Activated CD4-positive, alpha-beta T cell treated with anti-CD3 and anti-CD28 coated beads, Interleukin-2, amount 10 ng/mL, durations not matched to agents 7 days and 5 days (primary cell): Measurements from ENCODE around the gene SLC49A3. TPM values are rescaled to one million over a fixed set of nuclear protein-coding genes. Genes with fewer than 3 reads are reported as not detected.
"Not testable (repeated sequence)": the region's sequence is repeated elsewhere in the genome, so short reads cannot be mapped to it uniquely, and the experiment has no call there.

Source experiments
- CTCF ChIA-PET: fragments of 350-600 bp; sonication (Branson Sonifier 250); formaldehyde crosslinking; loops from one replicate; lab custom pipeline; 2021; ENCODE audit warnings: antibody characterized with exemption; lab: Charles Lee
- POLR2A ChIA-PET: fragments of 350-600 bp; sonication (Branson Sonifier 250); formaldehyde crosslinking; loops from one replicate; lab custom pipeline; 2021; ENCODE audit warnings: antibody characterized with exemption; lab: Charles Lee
- DNase-seq: peaks from one replicate; pipeline ENCODE4 v3.0.0-alpha.2; 2020
- H3K27ac Mint-ChIP-seq: one replicate; pipeline ENCODE4 v1.8.0; 2021; ENCODE audit warnings: mild to moderate bottlenecking, moderate library complexity, mixed read lengths
- H3K27me3 Mint-ChIP-seq: one replicate; pipeline ENCODE4 v1.8.0; 2021; ENCODE audit warnings: mixed read lengths
- H3K36me3 Mint-ChIP-seq: one replicate; pipeline ENCODE4 v1.8.0; 2021; ENCODE audit warnings: low read depth, mixed read lengths
- H3K4me1 Mint-ChIP-seq: one replicate; pipeline ENCODE4 v1.8.0; 2021; ENCODE audit warnings: mixed read lengths
- H3K4me3 Mint-ChIP-seq: one replicate; pipeline ENCODE4 v1.8.0; 2021; ENCODE audit warnings: mild to moderate bottlenecking, moderate library complexity, mixed read lengths
- H3K9me3 Mint-ChIP-seq: one replicate; pipeline ENCODE4 v1.8.0; 2021; ENCODE audit warnings: mixed read lengths
- total RNA-seq, 2 experiments: library from RNA; stranded (reverse); gene quantifications; one replicate each; pipeline ENCODE4 v1.2.3, GENCODE V29; 2021

Gene SLC49A3
- total RNA-seq, 2 experiments from 2014 or later: 0.35 TPM; not detected in 1

DNA sequence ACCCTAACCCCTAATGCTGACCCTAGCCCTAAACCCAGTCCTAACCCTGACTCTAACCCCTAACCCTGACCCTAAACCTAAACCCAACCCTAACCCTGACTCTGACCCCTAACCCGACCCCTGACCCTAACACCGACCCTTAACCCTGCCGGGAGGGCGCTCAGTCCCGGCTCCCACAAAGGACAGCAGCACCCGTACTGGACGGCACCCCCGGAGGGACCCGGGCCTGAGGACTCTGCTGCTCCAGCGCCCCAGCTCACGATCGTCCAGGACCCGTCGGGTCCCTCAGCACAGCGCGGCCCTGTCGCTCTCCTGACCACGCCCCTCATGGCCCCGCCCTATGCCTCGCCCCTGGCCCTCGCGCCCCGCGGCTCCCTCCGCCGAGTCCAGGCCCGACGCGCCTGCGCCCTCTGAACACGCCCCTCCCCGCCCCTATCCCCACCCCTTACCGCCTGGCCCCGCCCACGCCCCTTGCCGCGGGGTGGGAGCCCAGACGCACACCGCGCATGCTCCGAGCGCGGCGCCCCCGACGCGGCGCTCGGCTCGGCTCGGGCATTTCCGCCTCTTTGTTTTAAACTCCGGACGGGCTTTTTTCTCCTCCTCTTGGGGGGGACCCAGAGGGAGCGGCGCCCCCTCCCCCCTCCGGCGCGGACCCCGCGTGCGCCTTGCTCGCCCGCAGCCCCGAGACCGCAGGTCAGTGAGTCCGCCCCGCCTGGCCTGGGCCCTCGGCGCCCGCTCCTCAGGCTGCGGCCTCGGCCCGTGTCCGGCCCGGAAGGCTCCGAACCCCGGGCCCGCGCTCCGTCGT lies 16.5 kb upstream of the SLC49A3 start, which contains the start of gene PCGF3:
PCGF3 (plus strand) TSS at position 555 of the 805 bp plus-strand sequence. CDS start 27,849 bp downstream, outside the sequence.
- POLR2A ChIA-PET: no interaction called here
- peak within 1 kb of the TSS; percentile 75 for H3K4me3 Mint-ChIP-seq
- peak within 1 kb of the TSS; percentile 82 for H3K27ac Mint-ChIP-seq
- no peaks in the 10 kb centered on the region for H3K27me3 Mint-ChIP-seq
- H3K4me1 Mint-ChIP-seq: peaks cover 18% of the 10 kb centered on the region
- peak; percentile 96 for DNase-seq
- CTCF ChIA-PET: no interaction called here
- no peaks in the 10 kb centered on the region for H3K9me3 Mint-ChIP-seq
- peaks cover 8% of the 10 kb centered on the region for H3K36me3 Mint-ChIP-seq

- Mint-ChIP-seq H3K9me3 (peaks cover 3% of the 10 kb centered on the region), H3K4me3 (peak overlapping the region; percentile 75), H3K27ac (peak overlapping the region; percentile 82), H3K4me1 (peaks cover 24% of the 10 kb centered on the region), H3K27me3 (no peaks in the 10 kb centered on the region), H3K36me3 (peaks cover 4% of the 10 kb centered on the region)
- POLR2A ChIA-PET: no interaction called here
- CTCF ChIA-PET: no interaction called here
- no peak for DNase-seq
Observed at GRCh38 chr4:704971-705277, 16.0 kb upstream of the SLC49A3 start.

GRCh38 chr4:704198-704891 lies 15.4 kb upstream of the SLC49A3 start:
- no peak for DNase-seq
- Mint-ChIP-seq H3K4me1 (peaks cover 23% of the 10 kb centered on the region), H3K36me3 (peaks cover 6% of the 10 kb centered on the region), H3K4me3 (no peak overlapping the region), H3K9me3 (peaks cover 5% of the 10 kb centered on the region), H3K27me3 (no peaks in the 10 kb centered on the region), H3K27ac (no peak overlapping the region)
- CTCF ChIA-PET: interaction anchor here (0.6 kb wide), 1 partner anchor 20 kb away, joined by 4 read pairs; no protein-coding TSS in a partner anchor
- POLR2A ChIA-PET: no interaction called here

- DNase-seq: no peak
- Mint-ChIP-seq H3K4me1 (peaks cover 26% of the 10 kb centered on the region), H3K36me3 (peaks cover 8% of the 10 kb centered on the region), H3K9me3 (peaks cover 5% of the 10 kb centered on the region), H3K4me3 (no peak overlapping the region), H3K27me3 (no peaks in the 10 kb centered on the region), H3K27ac (no peak overlapping the region)
- POLR2A ChIA-PET: no interaction called here
- CTCF ChIA-PET: interaction anchor here (0.6 kb wide), 1 partner anchor 19 kb away, joined by 4 read pairs; no protein-coding TSS in a partner anchor
Observed at GRCh38 chr4:703336-704197, 14.6 kb upstream of the SLC49A3 start.

DNA sequence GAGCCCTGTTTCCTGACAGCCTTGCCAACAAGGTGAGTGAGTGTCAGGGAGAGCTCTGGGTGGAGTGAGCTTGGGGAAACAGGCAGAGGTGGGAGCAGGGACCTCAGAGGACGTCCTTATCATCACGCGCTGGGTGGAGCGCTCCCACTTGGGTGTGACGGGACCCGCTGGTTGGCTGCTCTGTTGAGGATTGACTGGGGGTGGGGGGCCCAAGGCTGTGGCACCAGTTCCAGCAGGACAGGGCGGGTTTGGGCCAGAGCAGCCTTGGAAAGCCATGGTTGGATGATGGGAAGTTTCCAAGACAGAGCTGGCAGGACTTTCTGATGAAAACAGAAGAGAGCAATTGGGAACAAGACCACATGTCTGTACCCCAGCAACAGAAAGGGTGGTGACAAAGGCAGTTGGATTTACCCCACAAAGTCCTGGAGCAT lies 13.7 kb upstream of the SLC49A3 start:
- peaks cover 24% of the 10 kb centered on the region for H3K4me1 Mint-ChIP-seq
- no peak overlapping the region for H3K27ac Mint-ChIP-seq
- H3K36me3 Mint-ChIP-seq: peaks cover 8% of the 10 kb centered on the region
- DNase-seq: no peak
- H3K27me3 Mint-ChIP-seq: no peaks in the 10 kb centered on the region
- H3K9me3 Mint-ChIP-seq: peaks cover 5% of the 10 kb centered on the region
- no peak overlapping the region for H3K4me3 Mint-ChIP-seq
- CTCF ChIA-PET: no interaction called here
- POLR2A ChIA-PET: no interaction called here

GRCh38 chr4:700587-701264 lies 11.8 kb upstream of the SLC49A3 start:
- H3K4me3 Mint-ChIP-seq: no peak overlapping the region
- H3K36me3 Mint-ChIP-seq: peaks cover 8% of the 10 kb centered on the region
- H3K27me3 Mint-ChIP-seq: peaks cover 3% of the 10 kb centered on the region
- POLR2A ChIA-PET: no interaction called here
- DNase-seq: no peak
- H3K27ac Mint-ChIP-seq: no peak overlapping the region
- H3K4me1 Mint-ChIP-seq: peaks cover 24% of the 10 kb centered on the region
- peaks cover 5% of the 10 kb centered on the region for H3K9me3 Mint-ChIP-seq
- CTCF ChIA-PET: interaction anchor here (0.7 to 2.8 kb wide), 3 partner anchors 15 to 222 kb away, joined by 3 to 8 read pairs (median 4); no protein-coding TSS in a partner anchor

- Mint-ChIP-seq H3K27ac (peak overlapping the region; percentile 97), H3K4me3 (no peak overlapping the region), H3K4me1 (peaks cover 20% of the 10 kb centered on the region), H3K9me3 (peaks cover 5% of the 10 kb centered on the region), H3K27me3 (peaks cover 4% of the 10 kb centered on the region), H3K36me3 (peaks cover 8% of the 10 kb centered on the region)
- CTCF ChIA-PET: interaction anchor here (0.8 to 2.8 kb wide), 3 partner anchors 14 to 16 kb away, joined by 3 to 8 read pairs (median 4); no protein-coding TSS in a partner anchor
- DNase-seq: no peak
- POLR2A ChIA-PET: no interaction called here
Observed at GRCh38 chr4:699816-700580, 11.0 kb upstream of the SLC49A3 start.

- H3K4me3 Mint-ChIP-seq, POLR2A ChIA-PET, H3K9me3 Mint-ChIP-seq, H3K36me3 Mint-ChIP-seq, H3K27ac Mint-ChIP-seq, CTCF ChIA-PET, H3K4me1 Mint-ChIP-seq, DNase-seq: not testable (repeated sequence)
- H3K27me3 Mint-ChIP-seq: peaks cover 15% of the 10 kb centered on the region
Observed at GRCh38 chr4:694341-694940, 5.5 kb upstream of the SLC49A3 start.

GRCh38 chr4:692771-693554 lies 4.0 kb upstream of the SLC49A3 start:
- no peak overlapping the region for H3K27ac Mint-ChIP-seq
- CTCF ChIA-PET: no interaction called here

GRCh38 chr4:689723-690122 lies 772 bp upstream of the SLC49A3 start:
- no peak overlapping the region for H3K27ac Mint-ChIP-seq
- CTCF ChIA-PET: interaction anchor here (0.6 kb wide), 1 partner anchor 52 kb away, joined by 3 read pairs; no protein-coding TSS in a partner anchor
- no peaks in the 10 kb centered on the region for H3K9me3 Mint-ChIP-seq
- POLR2A ChIA-PET: no interaction called here
- peaks cover 14% of the 10 kb centered on the region for H3K27me3 Mint-ChIP-seq
- DNase-seq: no peak
- no peaks in the 10 kb centered on the region for H3K36me3 Mint-ChIP-seq
- H3K4me3 Mint-ChIP-seq: no peak overlapping the region
- H3K4me1 Mint-ChIP-seq: no peaks in the 10 kb centered on the region

More at GRCh38 chr4:692771-693554, 4.0 kb upstream of the SLC49A3 start:
- Mint-ChIP-seq H3K4me3 (no peak overlapping the region), H3K27me3 (peaks cover 15% of the 10 kb centered on the region), H3K36me3 (no peaks in the 10 kb centered on the region), H3K4me1 (no peaks in the 10 kb centered on the region), H3K9me3 (no peaks in the 10 kb centered on the region)
- DNase-seq: no peak
- POLR2A ChIA-PET: no interaction called here
